GM12872 (cell line): ENCODE results near the gene COL18A1.

Experiments used
- TF ChIP-seq, protein P1 (sequence below): IDR thresholded peaks from 3 replicates; pipeline ENCODE4 v1.5.1; 2011; ENCODE audit warnings: low read depth, mild to moderate bottlenecking, low read length, moderate library complexity; ENCODE audit not compliant: insufficient read depth

The COL18A1 gene

GRCh38 chr21:45412909-45413611 lies 8.1 kb downstream of the COL18A1 start:
- TF ChIP-seq, protein P1, sequence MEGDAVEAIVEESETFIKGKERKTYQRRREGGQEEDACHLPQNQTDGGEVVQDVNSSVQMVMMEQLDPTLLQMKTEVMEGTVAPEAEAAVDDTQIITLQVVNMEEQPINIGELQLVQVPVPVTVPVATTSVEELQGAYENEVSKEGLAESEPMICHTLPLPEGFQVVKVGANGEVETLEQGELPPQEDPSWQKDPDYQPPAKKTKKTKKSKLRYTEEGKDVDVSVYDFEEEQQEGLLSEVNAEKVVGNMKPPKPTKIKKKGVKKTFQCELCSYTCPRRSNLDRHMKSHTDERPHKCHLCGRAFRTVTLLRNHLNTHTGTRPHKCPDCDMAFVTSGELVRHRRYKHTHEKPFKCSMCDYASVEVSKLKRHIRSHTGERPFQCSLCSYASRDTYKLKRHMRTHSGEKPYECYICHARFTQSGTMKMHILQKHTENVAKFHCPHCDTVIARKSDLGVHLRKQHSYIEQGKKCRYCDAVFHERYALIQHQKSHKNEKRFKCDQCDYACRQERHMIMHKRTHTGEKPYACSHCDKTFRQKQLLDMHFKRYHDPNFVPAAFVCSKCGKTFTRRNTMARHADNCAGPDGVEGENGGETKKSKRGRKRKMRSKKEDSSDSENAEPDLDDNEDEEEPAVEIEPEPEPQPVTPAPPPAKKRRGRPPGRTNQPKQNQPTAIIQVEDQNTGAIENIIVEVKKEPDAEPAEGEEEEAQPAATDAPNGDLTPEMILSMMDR: no peak

GRCh38 chr21:45413922-45414321 lies 9.0 kb downstream of the COL18A1 start:
- TF ChIP-seq, protein P1: no peak

GRCh38 chr21:45414396-45415187 lies 9.6 kb downstream of the COL18A1 start:
- TF ChIP-seq, protein P1: no peak

DNA sequence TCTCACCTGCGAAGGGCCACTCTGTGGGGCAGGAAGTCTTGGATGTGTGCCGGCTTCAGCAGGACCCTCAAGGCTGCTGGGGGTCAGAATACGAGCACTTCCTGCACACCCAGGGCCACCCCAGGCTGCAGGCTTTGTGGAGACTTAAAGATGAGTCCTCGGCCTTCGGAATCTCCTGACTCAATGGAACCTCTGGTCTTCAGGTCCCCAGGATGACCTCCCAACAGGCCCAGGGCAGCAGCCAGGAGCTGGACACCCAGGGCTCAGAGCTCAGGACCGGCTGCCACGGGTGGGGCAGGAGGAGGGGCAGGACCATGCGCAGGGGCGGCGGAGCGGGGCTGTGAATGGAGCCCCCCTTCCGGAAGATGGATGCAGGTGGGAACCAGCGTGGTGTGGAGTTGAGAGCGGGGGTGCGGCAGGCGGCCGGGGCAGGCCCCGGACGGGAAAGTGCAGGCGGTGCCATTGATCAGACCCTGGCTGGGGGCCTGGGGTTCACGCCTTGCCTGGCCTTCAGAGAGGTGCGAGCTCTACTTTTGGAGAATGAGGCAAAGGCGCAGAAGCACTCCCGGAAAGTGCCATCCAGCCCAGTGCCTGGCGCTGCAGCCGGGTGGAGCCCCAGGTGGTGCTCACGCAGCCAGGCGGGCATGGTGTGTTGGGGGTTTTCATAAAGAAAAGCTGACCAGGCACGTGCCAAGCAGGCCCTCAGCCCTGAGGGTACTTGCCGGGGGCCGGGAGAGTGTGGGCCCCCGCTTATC lies 10.4 kb downstream of the COL18A1 start:
- TF ChIP-seq, protein P1: no peak

GRCh38 chr21:45415943-45416611 lies 11.1 kb downstream of the COL18A1 start:
- TF ChIP-seq, protein P1: no peak

DNA sequence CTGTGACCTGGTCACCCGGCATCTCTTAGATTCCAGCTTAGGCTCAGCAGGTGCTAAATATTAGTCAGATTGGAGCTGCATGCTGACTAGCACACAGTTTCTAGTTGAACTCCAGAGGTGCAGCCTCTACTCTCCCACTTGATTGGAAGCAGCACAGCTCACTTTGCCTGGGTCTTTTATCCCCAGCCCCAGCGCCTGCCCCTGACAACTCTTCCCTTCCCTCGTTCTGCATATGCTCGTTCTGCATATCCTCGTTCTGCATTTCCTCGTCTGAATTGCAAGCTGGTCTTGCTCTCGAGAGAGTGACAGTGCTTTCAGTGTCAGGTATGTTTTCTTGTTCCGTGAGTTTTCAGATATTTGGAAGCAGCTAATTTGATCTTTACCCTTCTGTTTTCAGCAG lies 11.7 kb downstream of the COL18A1 start:
- TF ChIP-seq, protein P1: no peak
